Measurements from ENCODE around the gene LRRC23. TPM values are rescaled to one million over a fixed set of nuclear protein-coding genes. Genes with fewer than 3 reads are reported as not detected.

The LRRC23 gene
- total and polyA plus RNA-seq, 2 of the 13 experiments (the other 11 are each of a cell fraction or from before 2014, with no cell fraction given) = 6.0 to 7.8 TPM

DNA sequence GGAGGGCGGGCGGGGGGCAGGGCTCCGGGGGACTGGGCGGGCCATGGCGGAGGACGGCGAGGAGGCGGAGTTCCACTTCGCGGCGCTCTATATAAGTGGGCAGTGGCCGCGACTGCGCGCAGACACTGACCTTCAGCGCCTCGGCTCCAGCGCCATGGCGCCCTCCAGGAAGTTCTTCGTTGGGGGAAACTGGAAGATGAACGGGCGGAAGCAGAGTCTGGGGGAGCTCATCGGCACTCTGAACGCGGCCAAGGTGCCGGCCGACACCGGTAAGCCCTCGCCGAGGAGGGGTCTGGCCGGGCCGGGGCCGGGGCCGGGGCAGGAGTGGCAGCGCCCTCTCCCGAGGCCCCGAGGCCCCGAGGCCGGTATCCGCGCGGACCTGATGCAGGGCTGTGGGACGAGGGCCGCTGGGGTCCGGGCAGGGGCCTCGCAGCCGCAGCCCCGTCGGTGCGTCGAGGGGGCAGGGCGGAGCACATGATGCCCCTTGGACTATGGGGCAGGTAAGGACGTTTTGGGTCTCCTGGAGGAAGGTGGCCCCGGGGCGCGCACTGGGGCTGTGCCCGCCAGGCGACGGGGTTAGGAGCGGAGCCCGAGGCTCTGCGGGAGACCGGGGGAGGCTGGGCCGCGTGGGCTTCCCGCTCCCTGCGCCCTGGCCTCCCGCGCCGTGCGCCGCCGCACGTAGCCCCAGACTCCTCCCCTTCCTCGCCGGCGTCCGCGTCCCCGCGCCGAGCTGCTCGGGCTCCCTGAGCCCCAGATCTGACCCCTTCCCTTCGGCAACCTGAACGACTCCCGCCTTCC is 37.0 kb upstream of the LRRC23 start, which contains the start of gene TPI1 (continued):
- TF ChIP-seq GATAD1 (CRISPR knock-in tag; IDR thresholded peaks at IDR 0.05) = peak; percentile 39; the same call in 1 of the 2 replicates
- peak; percentile 43; the same call in 1 of the 2 replicates for TF ChIP-seq NFYC (CRISPR knock-in tag; IDR thresholded peaks at IDR 0.05)
- TF ChIP-seq BCL6 (CRISPR knock-in tag; IDR thresholded peaks at IDR 0.05) = 0 out of 2 replicates have a peak, but pooled peaks have one; percentile 11
- TF ChIP-seq, protein P1, sequence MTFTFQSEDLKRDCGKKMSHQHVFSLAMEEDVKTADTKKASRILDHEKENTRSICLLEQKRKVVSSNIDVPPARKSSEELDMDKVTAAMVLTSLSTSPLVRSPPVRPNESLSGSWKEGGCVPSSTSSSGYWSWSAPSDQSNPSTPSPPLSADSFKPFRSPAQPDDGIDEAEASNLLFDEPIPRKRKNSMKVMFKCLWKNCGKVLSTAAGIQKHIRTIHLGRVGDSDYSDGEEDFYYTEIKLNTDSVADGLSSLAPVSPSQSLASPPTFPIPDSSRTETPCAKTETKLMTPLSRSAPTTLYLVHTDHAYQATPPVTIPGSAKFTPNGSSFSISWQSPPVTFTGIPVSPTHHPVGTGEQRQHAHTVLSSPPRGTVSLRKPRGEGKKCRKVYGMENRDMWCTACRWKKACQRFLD (CRISPR knock-in tag; IDR thresholded peaks at IDR 0.05; ENCODE audit: borderline replicate concordance) = 0 out of 2 replicates have a peak, but pooled peaks have one; percentile 56
- TF ChIP-seq, protein P2, sequence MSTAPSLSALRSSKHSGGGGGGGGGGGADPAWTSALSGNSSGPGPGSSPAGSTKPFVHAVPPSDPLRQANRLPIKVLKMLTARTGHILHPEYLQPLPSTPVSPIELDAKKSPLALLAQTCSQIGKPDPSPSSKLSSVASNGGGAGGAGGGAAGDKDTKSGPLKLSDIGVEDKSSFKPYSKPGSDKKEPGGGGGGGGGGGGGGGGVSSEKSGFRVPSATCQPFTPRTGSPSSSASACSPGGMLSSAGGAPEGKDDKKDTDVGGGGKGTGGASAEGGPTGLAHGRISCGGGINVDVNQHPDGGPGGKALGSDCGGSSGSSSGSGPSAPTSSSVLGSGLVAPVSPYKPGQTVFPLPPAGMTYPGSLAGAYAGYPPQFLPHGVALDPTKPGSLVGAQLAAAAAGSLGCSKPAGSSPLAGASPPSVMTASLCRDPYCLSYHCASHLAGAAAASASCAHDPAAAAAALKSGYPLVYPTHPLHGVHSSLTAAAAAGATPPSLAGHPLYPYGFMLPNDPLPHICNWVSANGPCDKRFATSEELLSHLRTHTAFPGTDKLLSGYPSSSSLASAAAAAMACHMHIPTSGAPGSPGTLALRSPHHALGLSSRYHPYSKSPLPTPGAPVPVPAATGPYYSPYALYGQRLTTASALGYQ (CRISPR knock-in tag; IDR thresholded peaks at IDR 0.05) = 0 out of 2 replicates have a peak, but pooled peaks have one; percentile 35
- TF ChIP-seq POLR2AphosphoS2 (IDR thresholded peaks at IDR 0.05; ENCODE audit: low read depth, low read length) = no peak
- TF ChIP-seq RBAK (CRISPR knock-in tag; IDR thresholded peaks at IDR 0.05) = no peak
- peak; percentile 56; the same call in 1 of the 2 replicates for TF ChIP-seq SIN3A (IDR thresholded peaks at IDR 0.05; ENCODE audit: borderline replicate concordance, low read depth, low read length)
- TF ChIP-seq, protein P3, sequence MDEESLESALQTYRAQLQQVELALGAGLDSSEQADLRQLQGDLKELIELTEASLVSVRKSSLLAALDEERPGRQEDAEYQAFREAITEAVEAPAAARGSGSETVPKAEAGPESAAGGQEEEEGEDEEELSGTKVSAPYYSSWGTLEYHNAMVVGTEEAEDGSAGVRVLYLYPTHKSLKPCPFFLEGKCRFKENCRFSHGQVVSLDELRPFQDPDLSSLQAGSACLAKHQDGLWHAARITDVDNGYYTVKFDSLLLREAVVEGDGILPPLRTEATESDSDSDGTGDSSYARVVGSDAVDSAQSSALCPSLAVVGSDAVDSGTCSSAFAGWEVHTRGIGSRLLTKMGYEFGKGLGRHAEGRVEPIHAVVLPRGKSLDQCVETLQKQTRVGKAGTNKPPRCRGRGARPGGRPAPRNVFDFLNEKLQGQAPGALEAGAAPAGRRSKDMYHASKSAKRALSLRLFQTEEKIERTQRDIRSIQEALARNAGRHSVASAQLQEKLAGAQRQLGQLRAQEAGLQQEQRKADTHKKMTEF (CRISPR knock-in tag; IDR thresholded peaks at IDR 0.05) = peak; percentile 59
- TF ChIP-seq, protein P4, sequence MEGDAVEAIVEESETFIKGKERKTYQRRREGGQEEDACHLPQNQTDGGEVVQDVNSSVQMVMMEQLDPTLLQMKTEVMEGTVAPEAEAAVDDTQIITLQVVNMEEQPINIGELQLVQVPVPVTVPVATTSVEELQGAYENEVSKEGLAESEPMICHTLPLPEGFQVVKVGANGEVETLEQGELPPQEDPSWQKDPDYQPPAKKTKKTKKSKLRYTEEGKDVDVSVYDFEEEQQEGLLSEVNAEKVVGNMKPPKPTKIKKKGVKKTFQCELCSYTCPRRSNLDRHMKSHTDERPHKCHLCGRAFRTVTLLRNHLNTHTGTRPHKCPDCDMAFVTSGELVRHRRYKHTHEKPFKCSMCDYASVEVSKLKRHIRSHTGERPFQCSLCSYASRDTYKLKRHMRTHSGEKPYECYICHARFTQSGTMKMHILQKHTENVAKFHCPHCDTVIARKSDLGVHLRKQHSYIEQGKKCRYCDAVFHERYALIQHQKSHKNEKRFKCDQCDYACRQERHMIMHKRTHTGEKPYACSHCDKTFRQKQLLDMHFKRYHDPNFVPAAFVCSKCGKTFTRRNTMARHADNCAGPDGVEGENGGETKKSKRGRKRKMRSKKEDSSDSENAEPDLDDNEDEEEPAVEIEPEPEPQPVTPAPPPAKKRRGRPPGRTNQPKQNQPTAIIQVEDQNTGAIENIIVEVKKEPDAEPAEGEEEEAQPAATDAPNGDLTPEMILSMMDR (CRISPR knock-in tag; IDR thresholded peaks at IDR 0.05) = peak; percentile 5; the same call in 1 of the 2 replicates
- TF ChIP-seq, protein P5, sequence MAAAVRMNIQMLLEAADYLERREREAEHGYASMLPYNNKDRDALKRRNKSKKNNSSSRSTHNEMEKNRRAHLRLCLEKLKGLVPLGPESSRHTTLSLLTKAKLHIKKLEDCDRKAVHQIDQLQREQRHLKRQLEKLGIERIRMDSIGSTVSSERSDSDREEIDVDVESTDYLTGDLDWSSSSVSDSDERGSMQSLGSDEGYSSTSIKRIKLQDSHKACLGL (CRISPR knock-in tag; IDR thresholded peaks at IDR 0.05) = peak; percentile 40; the same call in 1 of the 2 replicates
- TF ChIP-seq ZBTB20 (CRISPR knock-in tag; IDR thresholded peaks at IDR 0.05; ENCODE audit: borderline replicate concordance, low read depth) = peak; percentile 74
- no peak for TF ChIP-seq ATF1 (CRISPR knock-in tag; IDR thresholded peaks at IDR 0.05)
- TF ChIP-seq, protein P6, sequence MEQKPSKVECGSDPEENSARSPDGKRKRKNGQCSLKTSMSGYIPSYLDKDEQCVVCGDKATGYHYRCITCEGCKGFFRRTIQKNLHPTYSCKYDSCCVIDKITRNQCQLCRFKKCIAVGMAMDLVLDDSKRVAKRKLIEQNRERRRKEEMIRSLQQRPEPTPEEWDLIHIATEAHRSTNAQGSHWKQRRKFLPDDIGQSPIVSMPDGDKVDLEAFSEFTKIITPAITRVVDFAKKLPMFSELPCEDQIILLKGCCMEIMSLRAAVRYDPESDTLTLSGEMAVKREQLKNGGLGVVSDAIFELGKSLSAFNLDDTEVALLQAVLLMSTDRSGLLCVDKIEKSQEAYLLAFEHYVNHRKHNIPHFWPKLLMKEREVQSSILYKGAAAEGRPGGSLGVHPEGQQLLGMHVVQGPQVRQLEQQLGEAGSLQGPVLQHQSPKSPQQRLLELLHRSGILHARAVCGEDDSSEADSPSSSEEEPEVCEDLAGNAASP (CRISPR knock-in tag; IDR thresholded peaks at IDR 0.05; ENCODE audit: borderline replicate concordance) = peak; percentile 52
- peak; percentile 65 for TF ChIP-seq GABPB1 (CRISPR knock-in tag; IDR thresholded peaks at IDR 0.05)
- TF ChIP-seq, protein P7, sequence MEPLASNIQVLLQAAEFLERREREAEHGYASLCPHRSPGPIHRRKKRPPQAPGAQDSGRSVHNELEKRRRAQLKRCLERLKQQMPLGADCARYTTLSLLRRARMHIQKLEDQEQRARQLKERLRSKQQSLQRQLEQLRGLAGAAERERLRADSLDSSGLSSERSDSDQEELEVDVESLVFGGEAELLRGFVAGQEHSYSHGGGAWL (CRISPR knock-in tag; IDR thresholded peaks at IDR 0.05) = peak; percentile 84
